B cell (primary cell): Measurements from ENCODE around the gene EIF3K. TPM values are rescaled to one million over a fixed set of nuclear protein-coding genes. Genes with fewer than 3 reads are reported as not detected.

ENCODE experiments used
- ATAC-seq: fragments of 200-7000 bp; cut with Tn5 transposase; one replicate; pipeline ENCODE4 v1.10.0; 2021; ENCODE audit warnings: low read depth, mild to moderate bottlenecking, moderate number of reproducible peaks, moderate library complexity
- CTCF ChIA-PET: fragments of 350-600 bp; sonication (Branson Sonifier 250); formaldehyde crosslinking; loops from one replicate; lab custom pipeline; 2021; ENCODE audit warnings: antibody characterized with exemption, inconsistent platforms; lab: Charles Lee
- POLR2A ChIA-PET: fragments of 350-600 bp; sonication (Branson Sonifier 250); formaldehyde crosslinking; loops from one replicate; lab custom pipeline; 2021; ENCODE audit warnings: antibody characterized with exemption; lab: Charles Lee
- DNase-seq: peaks from one replicate; pipeline ENCODE4 v3.0.0; 2013
- H2AFZ ChIP-seq: 2 replicates; pipeline ENCODE4 v1.6.1; 2012; ENCODE audit warnings: mild to moderate bottlenecking, low read depth, low read length; ENCODE audit not compliant: insufficient read depth, poor library complexity, severe bottlenecking
- H3K27ac ChIP-seq, 2 donors: 1 replicate in 1 of 2; 2 replicates in 1 of 2; pipeline ENCODE4 v1.5.1; 2012 to 2013; ENCODE audit warnings: low read length in 2 of 2, mild to moderate bottlenecking in 2 of 2, moderate library complexity in 1 of 2
- H3K27me3 ChIP-seq, 4 experiments: fragments of 200-600 bp in 1 of 4; sonication (generic) in 1 of 4; replicated peaks in 1 of 4; 1 replicate in 2 of 4; 2 replicates in 2 of 4; pipeline versions ENCODE4 v1.6.1 to v1.7.0; 2013 to 2016; ENCODE audit warnings: low read length in 3 of 4, mild to moderate bottlenecking in 2 of 4, mixed read lengths in 1 of 4, moderate library complexity in 1 of 4; ENCODE audit not compliant: insufficient read depth in 4 of 4, control insufficient read depth in 3 of 4; ENCODE audit errors: control extremely low read depth in 1 of 4
- H3K36me3 ChIP-seq, 2 experiments: replicated peaks in 1 of 2; 1 replicate in 1 of 2; 2 replicates in 1 of 2; pipeline versions ENCODE4 v1.6.1 to v1.7.1; 2013; ENCODE audit warnings: low read length in 1 of 2; ENCODE audit not compliant: insufficient read depth in 2 of 2, control insufficient read depth in 1 of 2; ENCODE audit errors: control extremely low read depth in 1 of 2, extremely low read depth in 1 of 2
- H3K4me1 ChIP-seq, 2 donors: fragments of 200-600 bp in 1 of 2; sonication (generic) in 1 of 2; 1 replicate in 1 of 2; 2 replicates in 1 of 2; pipeline versions ENCODE4 v1.5.1 to v1.6.1; 2013 to 2017; ENCODE audit warnings: low read length in 2 of 2; ENCODE audit not compliant: control insufficient read depth in 2 of 2, insufficient read depth in 2 of 2
- H3K4me2 ChIP-seq: replicated peaks from 2 replicates; pipeline ENCODE3; 2012; ENCODE audit warnings: mild to moderate bottlenecking, low read depth, low read length; ENCODE audit not compliant: poor library complexity, severe bottlenecking
- H3K4me3 ChIP-seq, 5 experiments: fragments of 200-600 bp in 1 of 5; sonication (generic) in 1 of 5; 1 replicate in 3 of 5; 2 replicates in 2 of 5; pipeline versions ENCODE4 v1.5.1 to v1.7.0; 2011 to 2016; ENCODE audit warnings: low read length in 4 of 5, mild to moderate bottlenecking in 4 of 5, low read depth in 2 of 5, control low read depth in 1 of 5, moderate library complexity in 1 of 5; ENCODE audit not compliant: insufficient read depth in 1 of 5; ENCODE audit errors: control extremely low read depth in 1 of 5, extremely low read depth in 1 of 5
- H3K79me2 ChIP-seq: fragments of 200-600 bp; sonication (generic); one replicate; pipeline ENCODE4 v1.6.0; 2016; ENCODE audit warnings: low read length; ENCODE audit not compliant: control insufficient read depth, insufficient read depth
- H3K9ac ChIP-seq: fragments of 200-600 bp; sonication (generic); 2 replicates; pipeline ENCODE4 v1.6.1; 2017; ENCODE audit warnings: mild to moderate bottlenecking, low read length, moderate library complexity
- H3K9me3 ChIP-seq, 3 donors: one replicate each; pipeline versions ENCODE4 v1.6.1 to v1.7.1; 2013; ENCODE audit warnings: low read length in 2 of 3; ENCODE audit not compliant: control insufficient read depth in 2 of 3, insufficient read depth in 1 of 3; ENCODE audit errors: control extremely low read depth in 1 of 3
- H4K20me1 ChIP-seq: 2 replicates; pipeline ENCODE4 v1.6.0; 2012; ENCODE audit warnings: mild to moderate bottlenecking, low read length; ENCODE audit not compliant: insufficient read depth, control insufficient read depth, poor library complexity, severe bottlenecking
- H3K27ac Mint-ChIP-seq: one replicate; pipeline ENCODE4 v1.8.0; 2021; ENCODE audit warnings: mixed read lengths
- H3K27me3 Mint-ChIP-seq: one replicate; pipeline ENCODE4 v1.8.0; 2021; ENCODE audit warnings: mixed read lengths
- H3K4me1 Mint-ChIP-seq: one replicate; pipeline ENCODE4 v1.8.0; 2021; ENCODE audit warnings: mixed read lengths
- H3K4me3 Mint-ChIP-seq: one replicate; pipeline ENCODE4 v1.8.0; 2021; ENCODE audit warnings: mixed read lengths
- H3K9me3 Mint-ChIP-seq: one replicate; pipeline ENCODE4 v1.8.0; 2022; ENCODE audit warnings: mixed read lengths; ENCODE audit not compliant: insufficient read depth
- EZH2 ChIP-seq: IDR thresholded peaks from 2 replicates; pipeline ENCODE4 v1.6.1; 2012; ENCODE audit warnings: borderline replicate concordance, low read depth, mild to moderate bottlenecking, moderate library complexity, low read length; ENCODE audit not compliant: insufficient read depth, poor library complexity, severe bottlenecking
- WGBS: methylation state at CpG from one replicate; pipeline ENCODE4 v1.1.5; 2013; ENCODE audit warnings: missing lambda C conversion rate; ENCODE audit not compliant: insufficient coverage; 5-methylcytosine and 5-hydroxymethylcytosine counted together
- intact Hi-C: fragments of 100-400 bp; cut with micrococcal nuclease; formaldehyde crosslinking; loops from one replicate; pipeline ENCODE4 v1.10.0; 2022
- polyA plus RNA-seq: library from polyadenylated mRNA; depleted of rRNA; stranded (reverse); fragments of >200 nt; gene quantifications from 2 replicates; pipeline ENCODE4 v1.2.3, GENCODE V29; 2012
- total RNA-seq, 2 donors: library from RNA; stranded (reverse); fragments of 120-200 nt in 1 of 2; gene quantifications; 1 replicate in 1 of 2; 2 replicates in 1 of 2; pipeline versions ENCODE4 v1.2.3 to v1.2.4, GENCODE V29; 2013 to 2022
- TF ChIP-seq, protein P1 (sequence below): fragments of 200-600 bp; IDR thresholded peaks from one replicate; pipeline ENCODE4 v1.8.0; 2022; ENCODE audit warnings: antibody characterized with exemption, mild to moderate bottlenecking

The EIF3K gene
- total and polyA plus RNA-seq, 2 donors (not counting 1 experiment from before 2014, with no cell fraction given): 284 to 773 TPM

DNA sequence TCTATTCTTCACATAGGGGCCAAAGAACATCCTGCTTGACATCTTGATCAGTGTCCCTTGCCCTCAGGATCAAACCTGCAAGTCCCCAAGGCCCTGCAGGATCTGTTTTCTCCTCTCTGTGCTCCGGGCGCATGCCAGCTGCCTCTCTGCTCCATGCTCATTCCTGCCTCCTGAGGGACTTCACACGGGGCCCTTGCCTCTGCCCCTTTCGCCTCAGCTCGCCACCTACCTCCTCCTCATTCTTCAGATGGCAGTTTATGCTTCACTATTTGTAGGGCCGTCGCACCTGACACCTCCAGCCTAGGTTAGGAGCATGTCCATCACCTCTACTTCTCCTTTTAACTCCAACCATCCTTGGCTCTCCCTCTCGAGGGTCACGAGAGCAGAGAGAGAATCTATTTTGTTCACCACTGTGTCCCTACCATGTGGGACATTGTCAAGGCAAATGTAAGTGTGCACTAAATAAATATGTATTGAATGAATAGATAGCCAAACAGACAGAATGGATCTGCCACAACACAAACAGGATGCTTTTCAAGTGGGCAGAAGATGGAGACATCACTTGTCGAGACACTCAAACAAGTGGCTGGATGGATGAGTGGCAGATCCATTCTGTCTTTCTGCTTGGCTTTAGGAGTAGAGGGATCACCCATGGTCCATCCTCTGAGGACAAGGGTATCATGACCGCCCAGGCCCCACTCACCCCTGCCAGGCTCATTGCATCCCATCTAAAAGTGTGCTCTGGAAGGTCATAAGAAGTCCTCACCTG, 58.1 kb downstream of the EIF3K start:
- H4K20me1 ChIP-seq: peaks cover 62% of the 10 kb centered on the region
- POLR2A ChIA-PET: no interaction called here
- CTCF ChIA-PET: no interaction called here

More for the DNA sequence above, 58.1 kb downstream of the EIF3K start:
- Mint-ChIP-seq H3K4me1 (peaks cover 68% of the 10 kb centered on the region), H3K4me3 (peak overlapping the region; percentile 21), H3K9me3 (no peaks in the 10 kb centered on the region), H3K27ac (peak overlapping the region; percentile 39), H3K27me3 (no peaks in the 10 kb centered on the region)
- Histone ChIP-seq H3K27ac (peak overlapping the region in 1 of 2 donors; percentile 27), H3K9ac (peak overlapping the region; percentile 1), H3K4me2 (peak overlapping the region; percentile 42), H3K4me1 (peaks cover 42 to 60% of the 10 kb centered on the region in 2 donors), H2AFZ (no peak overlapping the region), H3K27me3 (no peaks in the 10 kb centered on the region), H3K36me3 (peaks cover 0 to 3% of the 10 kb centered on the region in 2 experiments), H3K9me3 (no peaks in the 10 kb centered on the region), H3K79me2 (peaks cover 95% of the 10 kb centered on the region), H3K4me3 (no peak overlapping the region)
- no peak for TF ChIP-seq EZH2
- TF ChIP-seq, protein P1, sequence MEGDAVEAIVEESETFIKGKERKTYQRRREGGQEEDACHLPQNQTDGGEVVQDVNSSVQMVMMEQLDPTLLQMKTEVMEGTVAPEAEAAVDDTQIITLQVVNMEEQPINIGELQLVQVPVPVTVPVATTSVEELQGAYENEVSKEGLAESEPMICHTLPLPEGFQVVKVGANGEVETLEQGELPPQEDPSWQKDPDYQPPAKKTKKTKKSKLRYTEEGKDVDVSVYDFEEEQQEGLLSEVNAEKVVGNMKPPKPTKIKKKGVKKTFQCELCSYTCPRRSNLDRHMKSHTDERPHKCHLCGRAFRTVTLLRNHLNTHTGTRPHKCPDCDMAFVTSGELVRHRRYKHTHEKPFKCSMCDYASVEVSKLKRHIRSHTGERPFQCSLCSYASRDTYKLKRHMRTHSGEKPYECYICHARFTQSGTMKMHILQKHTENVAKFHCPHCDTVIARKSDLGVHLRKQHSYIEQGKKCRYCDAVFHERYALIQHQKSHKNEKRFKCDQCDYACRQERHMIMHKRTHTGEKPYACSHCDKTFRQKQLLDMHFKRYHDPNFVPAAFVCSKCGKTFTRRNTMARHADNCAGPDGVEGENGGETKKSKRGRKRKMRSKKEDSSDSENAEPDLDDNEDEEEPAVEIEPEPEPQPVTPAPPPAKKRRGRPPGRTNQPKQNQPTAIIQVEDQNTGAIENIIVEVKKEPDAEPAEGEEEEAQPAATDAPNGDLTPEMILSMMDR: no peak
- 94% methylated on average over 8 of the region's 11 CpGs for WGBS
- ATAC-seq (no peak), DNase-seq (no peak)
- intact Hi-C loops: no loop called here
